Activated CD4-positive, alpha-beta T cell treated with anti-CD3 and anti-CD28 coated beads, Interleukin-2, Interleukin-6, amounts not matched to agents 100 ng/mL and 50 ng/mL, durations not matched to agents 16 hours and 8 hours (primary cell): ENCODE measurements around the gene IFITM10.
A peak's percentile ranks its signal among the peaks of the same experiment; 100 is the strongest.
"Not testable (repeated sequence)": the region's sequence is repeated elsewhere in the genome, so short reads cannot be mapped to it uniquely, and the experiment has no call there.

Experiments used
- DNase-seq: peaks from one replicate; pipeline ENCODE4 v3.0.0-alpha.2; 2020

The IFITM10 gene

DNA sequence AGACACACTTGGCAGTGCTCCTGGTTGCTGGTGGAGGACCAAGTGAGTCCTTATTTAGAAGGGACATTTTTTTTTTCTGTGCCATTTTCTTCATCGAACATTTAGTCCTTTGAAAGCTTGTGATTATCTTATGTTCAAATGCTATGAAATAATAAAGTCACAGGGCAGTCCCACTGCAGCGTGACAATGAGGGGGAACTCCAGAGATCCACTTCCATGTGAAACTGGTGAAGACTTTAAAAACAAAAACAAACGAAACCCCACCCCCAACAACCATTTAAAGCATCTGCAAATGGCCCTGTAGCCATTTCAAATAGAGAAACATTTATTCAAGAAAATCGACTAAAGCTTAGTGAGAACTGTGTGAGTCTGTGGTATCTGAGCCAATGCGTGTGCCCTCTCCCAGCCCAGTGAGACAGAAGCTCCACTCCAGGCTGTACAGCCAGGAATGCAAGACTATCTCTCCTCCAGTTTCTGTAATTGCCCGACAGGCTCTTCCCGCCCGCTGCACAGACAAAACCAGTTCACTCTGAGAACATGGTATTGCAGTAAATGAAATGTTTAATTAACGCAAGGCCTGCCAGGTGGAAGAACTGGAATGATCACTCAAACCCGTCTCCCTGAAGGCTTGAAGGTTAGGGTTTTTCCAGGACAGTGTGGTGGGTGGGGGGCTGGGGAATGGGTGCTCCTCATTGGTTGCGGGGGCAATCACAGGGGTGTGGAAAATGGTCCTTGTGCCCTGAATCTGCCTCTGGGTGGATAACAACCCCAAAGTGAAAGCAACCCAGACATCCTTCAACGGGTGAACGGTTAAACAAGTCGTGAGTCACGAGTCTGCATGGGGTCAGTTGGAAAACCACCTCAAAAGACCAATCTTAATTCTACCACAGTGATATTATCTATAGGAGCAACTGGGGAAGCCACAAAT lies 45.0 kb downstream of the IFITM10 start:
- peak; percentile 51 for DNase-seq

DNA sequence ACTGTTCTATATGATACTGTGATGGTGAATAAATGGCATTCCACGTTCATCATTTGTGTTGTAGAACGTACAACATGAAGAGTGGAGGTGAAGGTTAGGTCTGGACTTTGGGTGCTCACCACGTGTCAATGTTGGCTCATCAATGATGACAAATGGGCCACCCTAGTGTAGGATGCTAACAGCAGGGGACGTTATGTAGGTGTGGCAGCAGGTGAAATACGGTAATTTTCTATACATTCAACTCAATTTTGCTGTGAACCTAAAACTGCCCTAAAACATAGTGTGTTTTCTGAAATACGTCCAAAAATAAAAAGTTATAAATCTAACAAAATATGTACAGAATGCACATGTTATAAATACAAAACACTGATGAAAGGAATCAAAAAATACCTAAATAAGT lies 47.2 kb downstream of the IFITM10 start:
- DNase-seq, result no peak

DNA sequence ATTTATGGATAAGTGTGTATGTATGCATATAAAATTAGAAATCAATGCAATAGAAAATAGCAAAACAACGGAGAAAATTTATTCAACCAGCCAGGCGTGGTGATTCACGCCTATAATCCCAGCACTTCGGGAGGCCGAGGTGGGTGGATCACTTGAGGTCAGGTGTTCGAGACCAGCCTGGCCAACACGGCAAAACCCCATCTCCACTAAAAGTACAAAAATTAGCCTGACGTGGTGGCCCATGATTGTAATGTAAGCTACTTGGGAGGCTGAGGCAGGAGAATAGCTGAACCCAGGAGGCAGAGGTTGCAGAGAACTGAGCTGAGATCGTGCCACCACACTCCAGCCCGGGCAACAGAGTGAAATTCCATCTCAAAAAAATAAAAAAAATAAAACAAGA lies 47.9 kb downstream of the IFITM10 start:
- no peak for DNase-seq

DNA sequence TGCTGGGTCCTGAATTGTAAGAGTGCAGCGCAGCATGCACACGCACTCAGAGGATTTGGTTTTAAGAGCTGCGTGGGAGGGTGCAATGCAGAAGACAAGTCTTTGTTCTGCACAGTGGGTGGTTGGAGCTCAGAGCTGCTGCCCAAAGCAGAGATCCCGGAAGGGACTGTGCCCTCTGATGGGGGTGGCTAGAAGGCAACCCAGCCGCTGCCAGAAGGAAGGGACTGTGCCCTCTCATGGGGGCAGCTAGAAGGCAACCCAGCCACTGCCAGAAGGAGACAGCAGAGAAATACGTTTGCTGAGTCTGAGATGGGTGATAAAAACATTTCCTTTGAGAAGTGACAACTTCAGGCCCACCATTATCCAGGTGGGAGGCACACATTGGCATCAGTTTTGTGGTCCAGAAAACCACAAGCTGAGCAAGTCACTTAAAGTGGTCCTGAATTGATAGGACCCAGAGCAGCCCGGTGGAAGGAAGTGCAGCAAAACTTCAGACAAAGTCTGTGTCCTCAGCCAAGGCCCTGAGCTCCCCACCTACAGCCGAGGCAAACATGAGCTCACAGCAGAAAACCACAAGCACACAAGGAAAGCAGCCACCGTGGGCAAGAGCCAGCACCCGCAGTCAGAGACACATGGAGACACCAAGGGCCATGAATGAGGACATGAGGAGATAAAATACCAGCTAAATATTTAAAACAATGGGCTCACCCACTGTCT lies 49.1 kb downstream of the IFITM10 start:
- no peak for DNase-seq

DNA sequence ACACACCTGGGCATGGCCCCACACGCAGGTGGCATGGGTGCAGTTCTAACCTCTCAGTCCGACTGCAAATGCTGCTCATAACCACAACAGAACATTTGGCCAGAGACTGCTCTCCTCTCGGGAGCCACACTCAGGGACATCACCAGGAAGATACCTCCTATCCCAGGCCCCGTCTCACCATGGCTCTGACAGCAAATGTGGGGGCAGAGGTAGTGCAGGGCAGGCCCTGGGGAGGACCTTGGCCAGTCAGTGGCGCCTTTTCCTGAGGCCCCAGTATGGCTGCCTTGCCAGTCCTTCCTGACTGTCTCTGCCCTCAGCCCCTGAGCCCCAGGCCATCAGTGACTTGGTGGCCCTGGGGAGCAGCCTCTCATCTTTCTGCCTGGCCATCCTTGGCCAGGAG lies 50.6 kb downstream of the IFITM10 start:
- no peak for DNase-seq

DNA sequence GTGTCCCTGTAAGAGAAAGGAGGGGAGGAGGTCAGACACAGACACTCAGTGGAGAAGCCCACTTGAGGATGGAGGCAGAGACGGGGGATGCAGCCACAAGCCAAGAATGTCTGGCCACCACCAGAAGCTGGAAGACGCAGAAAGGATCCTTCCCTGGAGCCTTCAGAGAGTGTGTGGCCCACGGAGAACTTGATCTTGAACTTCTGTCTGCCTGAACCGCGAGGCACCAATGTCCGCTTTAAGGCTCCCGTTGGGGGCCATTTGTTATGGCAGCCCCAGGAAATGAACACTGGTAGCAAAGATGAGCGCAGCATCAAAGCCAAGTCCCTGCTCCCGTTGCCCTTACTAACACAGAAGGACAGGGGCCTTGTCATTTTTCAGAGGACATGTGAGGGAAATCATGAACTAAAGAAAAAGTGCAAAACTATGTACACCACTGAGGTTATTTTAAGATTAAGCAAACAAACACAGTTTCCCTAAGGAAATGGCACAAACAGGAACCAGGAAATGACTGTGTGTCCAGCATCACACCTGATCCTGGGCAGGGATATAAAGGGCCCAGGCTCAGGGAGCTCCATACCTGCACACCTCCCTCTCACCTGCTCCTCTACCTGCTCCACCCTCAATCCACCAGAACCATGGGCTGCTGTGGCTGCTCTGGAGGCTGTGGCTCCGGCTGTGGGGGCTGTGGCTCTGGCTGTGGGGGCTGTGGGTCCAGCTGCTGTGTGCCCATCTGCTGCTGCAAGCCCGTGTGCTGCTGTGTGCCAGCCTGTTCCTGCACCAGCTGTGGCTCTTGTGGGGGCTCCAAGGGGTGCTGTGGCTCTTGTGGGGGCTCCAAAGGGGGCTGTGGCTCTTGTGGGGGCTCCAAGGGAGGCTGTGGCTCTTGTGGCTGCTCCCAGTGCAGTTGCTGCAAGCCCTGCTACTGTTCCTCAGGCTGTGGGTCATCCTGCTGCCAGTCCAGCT lies 53.5 kb downstream of the IFITM10 start, which contains the start of gene KRTAP5-6:
Gene KRTAP5-6, plus strand, starts transcription at position 588 of the 963 bp plus-strand sequence. Its CDS starts 51 bp downstream, at position 639.
- DNase-seq, result no peak

DNA sequence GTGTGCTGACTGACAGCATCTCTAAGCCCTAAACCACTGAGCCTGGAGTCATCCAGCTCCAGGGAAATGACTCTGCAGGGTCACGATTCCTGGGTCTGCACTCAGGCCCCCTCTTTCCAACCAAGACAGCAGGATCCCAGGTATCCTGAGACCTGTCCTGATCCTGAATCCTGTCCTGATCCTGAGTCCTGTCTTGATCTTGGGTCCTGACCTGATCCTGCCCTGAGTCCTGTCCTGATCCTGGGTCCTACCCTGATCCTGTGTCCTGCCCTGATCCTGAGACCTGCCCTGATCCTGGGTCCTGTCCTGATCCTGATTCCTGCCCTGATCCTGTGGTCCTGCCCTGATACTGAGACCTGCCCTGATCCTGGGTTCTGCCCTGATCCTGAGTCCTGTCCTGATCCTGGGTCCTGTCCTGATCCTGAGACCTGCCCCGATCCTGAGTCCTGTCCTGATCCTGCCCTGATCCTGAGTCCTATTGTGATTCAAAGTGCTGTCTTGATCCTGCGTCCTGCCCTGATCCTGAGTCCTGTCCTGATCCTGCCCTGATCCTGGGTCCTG lies 54.8 kb downstream of the IFITM10 start:
- no peak for DNase-seq

DNA sequence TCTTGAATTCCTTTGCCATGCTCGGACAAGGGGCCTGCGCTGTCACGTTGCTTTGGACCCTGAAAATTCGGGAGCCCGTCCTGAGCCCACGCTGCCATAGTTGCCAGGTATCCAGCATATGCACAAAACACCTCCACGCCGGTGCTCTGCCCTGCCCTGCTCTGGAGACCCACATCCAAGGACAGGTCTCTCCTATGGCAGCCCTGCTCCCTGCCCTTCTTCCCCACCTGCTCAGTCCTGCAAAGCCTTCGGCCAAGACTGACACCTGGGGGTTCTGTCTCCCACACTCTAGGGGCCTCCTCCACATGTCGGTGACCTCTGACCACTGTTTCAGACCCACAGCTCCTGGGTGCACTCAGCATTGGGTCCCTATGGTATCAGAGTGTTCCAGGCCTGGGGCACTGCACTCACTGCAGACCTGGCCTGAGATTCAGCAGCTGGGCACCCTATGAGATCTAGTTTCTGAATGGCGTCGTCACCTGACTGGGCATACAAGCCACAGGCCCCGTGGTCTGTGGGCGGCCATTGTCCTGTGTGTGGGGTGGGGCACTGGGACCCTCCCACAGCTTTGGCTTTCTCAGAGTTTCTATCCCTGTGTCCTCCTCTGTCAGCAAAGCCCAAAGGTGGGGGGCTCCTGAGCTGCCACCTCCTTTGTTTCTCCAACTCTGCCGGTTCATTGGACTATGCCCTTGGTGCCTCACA lies 55.4 kb downstream of the IFITM10 start:
- DNase-seq, result no peak

DNA sequence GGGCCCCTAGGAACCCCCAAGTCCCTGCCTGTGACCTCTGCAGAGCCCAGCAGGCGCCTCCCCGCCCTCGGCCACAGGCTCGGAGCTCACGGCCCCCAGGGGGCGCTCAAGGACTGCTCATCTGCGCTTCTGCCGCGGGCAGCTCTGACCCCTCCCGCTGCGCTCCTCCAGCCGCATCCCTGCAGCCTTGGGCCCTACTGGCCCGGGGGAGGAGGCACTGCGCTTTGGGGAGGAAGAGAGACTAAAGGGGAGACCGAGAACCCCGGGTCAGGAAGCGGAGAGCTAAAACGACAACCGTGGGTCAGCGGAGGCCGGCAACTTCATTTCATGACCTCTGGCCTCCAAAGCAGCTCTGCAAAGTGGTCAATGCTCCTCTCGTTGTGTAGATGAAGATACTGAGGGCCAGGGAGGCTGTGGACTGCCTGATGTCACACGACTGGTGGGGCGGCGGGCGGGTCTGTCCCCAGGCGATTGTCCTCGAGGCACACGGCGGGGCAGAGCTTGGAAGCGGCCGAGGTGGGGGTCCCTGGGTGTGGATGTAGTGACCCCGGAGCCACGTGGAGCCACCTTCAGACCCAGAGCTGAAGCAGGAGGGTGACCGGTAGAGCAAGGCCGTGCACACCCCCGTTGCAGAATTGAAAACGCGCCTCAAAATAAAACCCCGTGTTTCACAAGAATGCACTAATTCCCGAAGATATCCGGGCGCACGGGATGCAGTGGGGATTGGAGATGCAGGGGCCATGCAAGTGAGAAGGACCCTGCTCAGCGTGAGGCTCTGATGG lies 56.1 kb downstream of the IFITM10 start:
- peak; percentile 91 for DNase-seq

DNA sequence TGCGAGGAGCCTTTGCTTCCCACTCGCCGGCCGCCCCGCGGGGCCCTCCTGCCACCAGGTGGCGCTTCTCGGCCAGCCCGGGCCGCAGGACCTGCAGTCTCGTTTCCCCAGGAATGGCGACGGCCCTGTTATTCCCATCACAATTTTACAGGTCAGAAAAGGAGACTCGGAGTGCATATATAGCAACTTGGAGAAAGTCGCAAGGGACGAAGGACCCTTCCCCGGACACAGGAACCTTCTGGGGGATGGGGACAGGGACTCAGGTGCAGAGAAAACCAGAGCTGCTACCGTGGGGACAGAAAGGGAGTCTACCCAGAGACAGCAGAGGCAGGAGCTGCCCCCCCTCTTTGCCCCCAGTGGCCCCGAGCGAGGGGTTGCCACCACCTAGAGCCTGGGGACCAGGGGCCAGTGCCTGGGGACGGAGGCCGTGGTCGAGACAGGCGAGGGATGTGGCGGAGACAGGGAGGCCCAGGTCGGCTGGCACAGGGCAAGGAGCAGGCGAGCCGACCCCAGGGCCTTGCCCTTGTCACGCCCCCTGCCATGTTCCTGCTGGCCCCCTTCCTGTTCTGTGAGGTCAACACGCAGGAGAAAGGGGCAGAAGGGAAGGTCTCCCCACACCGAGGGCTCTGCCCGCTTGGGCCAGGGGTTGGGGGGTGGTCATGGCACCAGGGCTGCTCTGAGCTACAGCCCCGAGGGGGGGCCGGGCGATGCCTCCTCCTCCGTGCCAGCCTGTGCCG lies 56.9 kb downstream of the IFITM10 start:
- peak; percentile 86 for DNase-seq

DNA sequence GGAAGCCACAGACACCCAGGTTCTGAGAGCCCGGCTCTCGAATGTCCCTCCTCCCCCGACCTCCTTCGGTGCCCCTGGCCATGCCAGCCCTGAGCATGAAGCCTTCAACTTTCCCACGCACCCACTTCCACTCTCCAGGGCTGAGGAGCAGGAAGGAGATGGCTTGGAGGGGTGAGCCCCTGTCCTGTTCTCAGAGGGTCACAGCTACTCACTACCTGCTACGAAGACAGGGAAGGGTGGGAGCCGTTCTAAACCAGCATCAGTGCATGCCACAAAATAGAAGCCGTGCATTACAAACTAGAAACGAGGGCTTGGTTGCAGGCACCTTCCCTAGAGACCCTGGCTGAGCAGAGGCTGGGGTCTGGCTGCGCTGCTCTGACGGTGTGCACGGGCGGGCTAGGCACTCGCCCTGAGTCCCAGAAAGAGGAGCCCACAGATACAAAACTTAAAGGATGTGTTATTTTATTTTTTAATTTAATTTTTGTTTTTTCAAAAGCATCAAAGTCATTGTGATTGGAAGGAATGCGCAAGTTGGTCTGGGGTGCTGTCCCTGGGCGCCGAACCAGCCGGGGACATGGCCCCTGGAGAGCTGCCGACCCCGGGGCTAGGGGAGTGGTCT lies 57.6 kb downstream of the IFITM10 start:
- no peak for DNase-seq

DNA sequence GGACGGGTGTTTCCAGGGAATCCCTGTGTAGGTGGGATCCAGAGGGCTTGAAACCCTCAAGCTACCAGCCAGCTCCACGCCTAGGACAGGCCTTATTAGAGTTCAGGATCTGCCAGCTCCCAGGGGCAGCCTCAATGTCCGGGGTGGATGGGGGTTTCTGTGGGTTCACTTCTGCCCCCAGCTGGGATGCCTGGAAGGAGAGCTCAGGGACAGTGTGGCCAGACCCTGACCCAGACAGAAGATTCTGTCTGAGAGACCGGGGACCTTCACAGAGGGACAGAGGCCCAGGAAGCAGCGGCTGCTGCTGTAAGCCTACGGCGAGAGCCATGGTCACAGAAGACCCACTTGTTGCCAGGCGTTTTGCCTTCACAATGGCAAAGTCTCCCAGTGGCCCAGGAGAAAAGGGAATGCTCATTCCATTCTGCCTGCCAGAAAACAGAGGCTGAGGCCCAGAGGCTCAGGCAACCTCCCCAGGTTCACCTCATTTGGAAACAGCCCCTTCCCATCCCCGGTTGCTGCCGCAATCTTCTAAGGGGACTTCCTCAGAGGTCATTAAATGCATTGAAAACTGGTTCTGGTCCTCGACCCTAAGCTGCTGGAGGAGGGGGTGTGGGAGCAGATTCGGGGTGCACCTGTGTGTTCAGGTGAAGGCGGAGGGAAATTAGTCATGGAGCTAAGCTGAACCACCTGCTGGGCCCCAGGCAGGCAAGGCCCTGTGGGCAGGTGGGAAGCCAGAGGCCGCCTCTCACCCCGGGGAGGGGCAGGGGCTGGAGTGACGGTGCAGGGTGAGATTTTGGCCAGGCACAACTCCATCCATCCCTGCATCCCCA lies 58.3 kb downstream of the IFITM10 start:
- no peak for DNase-seq

DNA sequence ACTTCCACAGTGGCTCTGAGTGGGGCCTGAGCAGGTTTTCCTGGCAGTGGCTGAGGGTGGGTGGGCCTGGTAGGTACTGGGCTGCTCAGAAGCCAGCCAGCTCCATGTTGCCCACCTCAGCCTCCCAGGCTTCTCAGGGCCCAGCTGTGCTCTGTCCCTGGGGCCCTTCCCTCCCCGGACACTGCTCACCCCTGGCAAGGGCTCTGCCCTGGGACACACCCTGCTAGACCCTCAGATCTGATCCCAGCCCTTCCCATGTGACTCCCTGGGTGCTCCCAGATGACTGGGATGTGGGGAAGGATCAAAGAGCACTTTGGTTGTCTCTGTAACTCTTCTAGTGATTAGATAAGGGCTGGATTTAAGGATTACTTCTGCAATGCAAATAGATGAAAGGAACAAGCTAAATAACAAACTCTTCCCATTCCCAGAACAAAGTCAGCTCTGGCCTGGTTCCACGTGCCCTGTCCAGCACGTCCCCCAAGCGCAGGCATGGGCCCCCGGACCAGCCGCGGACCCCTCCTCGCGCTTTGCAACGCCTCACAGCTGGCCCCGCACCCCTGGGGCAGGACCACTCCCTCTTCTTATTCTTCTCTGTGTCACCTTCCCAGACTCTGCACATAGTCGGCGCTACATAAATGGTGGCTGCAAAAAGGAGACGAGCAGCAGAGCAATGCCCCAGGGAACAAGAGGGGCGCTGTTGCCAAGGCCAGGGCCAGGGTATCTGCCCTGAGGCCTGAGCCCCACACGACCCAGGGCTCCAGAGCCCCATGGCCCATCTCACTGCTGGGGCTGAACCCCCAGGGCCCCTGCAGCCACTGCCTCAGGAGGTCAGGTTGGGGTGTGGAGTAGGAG lies 59.1 kb downstream of the IFITM10 start:
- no peak for DNase-seq

DNA sequence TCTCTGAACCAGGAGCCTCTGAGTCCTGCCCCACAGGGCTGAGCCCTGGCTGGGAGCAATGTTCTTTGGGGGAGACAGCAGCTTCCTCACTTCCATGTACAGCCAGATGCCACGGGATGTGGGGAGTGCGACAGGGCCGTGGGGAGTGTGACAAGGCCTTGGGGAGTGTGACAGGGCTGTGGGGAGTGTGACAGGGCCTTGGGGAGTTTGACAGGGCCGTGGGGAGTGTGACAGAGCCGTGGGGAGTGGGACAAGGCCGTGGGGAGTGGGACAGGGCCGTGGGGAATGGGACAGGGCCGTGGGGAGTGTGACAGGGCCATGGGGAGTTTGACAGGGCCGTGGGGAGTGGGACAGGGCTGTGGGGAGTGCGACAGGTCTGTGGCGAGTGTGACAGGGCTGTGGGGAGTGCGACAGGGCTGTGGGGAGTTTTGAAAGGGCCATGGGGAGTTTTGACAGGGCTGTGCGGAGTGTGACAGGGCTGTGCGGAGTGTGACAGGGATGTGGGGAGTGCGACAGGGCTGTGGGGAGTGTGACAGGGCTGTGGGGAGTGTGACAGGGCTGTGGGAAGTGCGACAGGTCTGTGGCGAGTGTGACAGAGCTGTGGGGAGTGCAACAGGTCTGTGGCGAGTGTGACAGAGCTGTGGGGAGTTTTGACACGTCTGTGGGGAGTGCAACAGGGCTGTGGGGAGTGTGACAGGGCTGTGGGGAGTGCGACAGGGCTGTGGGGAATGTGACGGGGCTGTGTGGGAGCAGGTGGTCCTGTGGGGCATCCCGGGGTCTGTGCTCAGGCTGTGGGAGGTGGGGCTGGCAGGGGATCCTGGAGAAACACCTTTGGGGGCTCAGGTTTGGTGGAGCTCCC lies 60.0 kb downstream of the IFITM10 start:
- no peak for DNase-seq

DNA sequence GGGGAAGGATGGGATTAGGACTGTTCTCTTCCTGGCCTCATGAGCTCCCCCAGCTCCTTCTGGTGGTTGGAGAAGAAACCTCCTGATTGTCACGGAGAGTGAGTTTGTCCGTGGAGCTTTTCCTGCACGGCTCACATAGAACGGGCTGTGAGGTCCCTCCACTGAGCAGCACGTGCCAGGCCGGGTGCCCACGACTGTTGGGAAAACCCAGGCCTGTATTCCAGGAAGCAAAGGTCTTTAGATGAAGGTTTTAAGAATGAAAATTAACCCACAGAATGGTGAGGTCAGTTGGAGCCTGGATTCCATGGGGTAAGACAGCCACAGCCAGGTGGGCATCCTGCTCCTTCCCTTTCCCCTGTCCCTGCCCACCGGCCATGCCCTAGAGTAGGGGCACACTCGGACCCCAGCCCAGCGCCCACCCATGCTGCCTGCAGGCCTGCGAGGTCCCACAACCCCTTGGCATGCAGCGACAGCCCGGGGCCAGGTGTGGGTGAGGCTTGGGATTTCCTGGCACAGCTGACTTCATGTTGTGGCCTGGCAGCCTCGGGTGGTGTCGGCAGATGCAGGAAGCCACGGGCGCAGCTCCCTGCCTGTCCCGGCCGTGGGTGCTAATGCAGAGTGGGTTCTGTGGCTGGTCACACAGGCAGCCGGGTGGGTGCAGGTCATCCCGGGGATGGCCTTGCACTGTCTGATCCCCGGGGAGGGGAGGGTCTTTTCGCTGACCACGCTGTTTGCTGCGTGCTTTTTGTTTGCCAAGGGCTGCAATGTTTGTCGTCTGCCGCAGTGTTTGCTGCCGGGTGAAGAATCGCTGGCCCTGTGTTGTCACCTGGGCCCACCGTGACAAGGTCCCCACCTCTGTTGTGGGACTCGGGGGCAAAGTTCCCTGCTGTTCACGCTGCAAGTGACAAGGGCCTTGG lies 60.9 kb downstream of the IFITM10 start:
- DNase-seq, result not testable (repeated sequence)
